ENCODE results near the gene PCGF3.

The PCGF3 gene

DNA sequence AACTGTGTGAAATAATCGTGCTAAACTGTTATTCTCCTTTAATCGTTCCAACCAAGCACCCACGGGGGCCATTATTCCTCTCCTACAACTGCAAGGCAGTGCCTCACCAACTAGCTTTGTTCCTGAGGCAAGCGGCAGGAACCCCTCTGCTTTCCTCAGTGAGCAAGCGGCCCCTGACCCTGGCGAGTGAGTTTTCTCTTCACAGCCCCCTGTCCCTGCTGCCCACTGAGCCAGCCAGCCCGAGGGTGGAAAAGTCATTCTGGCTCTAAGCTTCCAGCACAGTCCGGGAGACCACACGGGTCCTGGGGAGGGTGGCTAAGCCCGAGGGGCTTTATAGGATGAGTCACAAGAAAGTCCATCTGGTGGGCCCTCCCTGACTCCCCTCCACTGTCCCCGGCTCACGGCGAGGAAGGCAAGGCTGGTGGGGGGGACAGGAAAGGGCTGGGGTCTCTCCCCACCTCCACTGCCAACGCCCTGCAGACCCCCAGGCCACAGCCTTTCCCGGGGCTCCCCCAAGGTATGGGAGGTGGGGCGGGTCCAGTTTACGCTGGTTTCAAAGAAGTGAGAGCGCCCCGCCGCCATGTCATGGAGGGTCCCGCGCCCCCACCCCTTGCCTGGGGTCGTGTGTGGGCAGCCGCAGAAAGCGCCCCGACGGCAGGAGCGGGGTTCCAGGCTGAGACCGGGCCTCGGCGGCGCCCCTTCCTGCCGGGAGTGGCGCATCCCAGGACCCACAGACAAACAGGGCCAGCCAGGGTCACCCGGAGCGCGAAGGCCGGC, 75.3 kb downstream of the PCGF3 start:
- Histone ChIP-seq H3K9me3 (ENCODE audit: insufficient read depth, low read length) (no peaks in the 10 kb centered on the region), H3K27me3 (ENCODE audit: low read depth, low read length) (no peaks in the 10 kb centered on the region), H3K4me1 (ENCODE audit: low read length) (peaks cover 13% of the 10 kb centered on the region), H2AFZ (ENCODE audit: low read depth, low read length) (no peak overlapping the region), H3K79me2 (ENCODE audit: low read length) (peaks cover 57% of the 10 kb centered on the region), H3K27ac (ENCODE audit: low read length) (peak overlapping the region; percentile 72), H4K20me1 (ENCODE audit: insufficient read depth, low read length) (peaks cover 37% of the 10 kb centered on the region), H3K4me2 (ENCODE audit: low read length) (peak overlapping the region; percentile 99), H3K4me3 (ENCODE audit: low read length) (peak overlapping the region; percentile 92), H3K36me3 (replicated peaks; ENCODE audit: low read depth, low read length) (peaks cover 42% of the 10 kb centered on the region), H3K9ac (ENCODE audit: low read length) (peak overlapping the region; percentile 97)
- TF ChIP-seq, protein P1, sequence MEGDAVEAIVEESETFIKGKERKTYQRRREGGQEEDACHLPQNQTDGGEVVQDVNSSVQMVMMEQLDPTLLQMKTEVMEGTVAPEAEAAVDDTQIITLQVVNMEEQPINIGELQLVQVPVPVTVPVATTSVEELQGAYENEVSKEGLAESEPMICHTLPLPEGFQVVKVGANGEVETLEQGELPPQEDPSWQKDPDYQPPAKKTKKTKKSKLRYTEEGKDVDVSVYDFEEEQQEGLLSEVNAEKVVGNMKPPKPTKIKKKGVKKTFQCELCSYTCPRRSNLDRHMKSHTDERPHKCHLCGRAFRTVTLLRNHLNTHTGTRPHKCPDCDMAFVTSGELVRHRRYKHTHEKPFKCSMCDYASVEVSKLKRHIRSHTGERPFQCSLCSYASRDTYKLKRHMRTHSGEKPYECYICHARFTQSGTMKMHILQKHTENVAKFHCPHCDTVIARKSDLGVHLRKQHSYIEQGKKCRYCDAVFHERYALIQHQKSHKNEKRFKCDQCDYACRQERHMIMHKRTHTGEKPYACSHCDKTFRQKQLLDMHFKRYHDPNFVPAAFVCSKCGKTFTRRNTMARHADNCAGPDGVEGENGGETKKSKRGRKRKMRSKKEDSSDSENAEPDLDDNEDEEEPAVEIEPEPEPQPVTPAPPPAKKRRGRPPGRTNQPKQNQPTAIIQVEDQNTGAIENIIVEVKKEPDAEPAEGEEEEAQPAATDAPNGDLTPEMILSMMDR (IDR thresholded peaks at IDR 0.05; ENCODE audit: low read depth, low read length): no peak
- TF ChIP-seq EZH2phosphoT487 (IDR thresholded peaks at IDR 0.05; ENCODE audit: low read depth): no peak

DNA sequence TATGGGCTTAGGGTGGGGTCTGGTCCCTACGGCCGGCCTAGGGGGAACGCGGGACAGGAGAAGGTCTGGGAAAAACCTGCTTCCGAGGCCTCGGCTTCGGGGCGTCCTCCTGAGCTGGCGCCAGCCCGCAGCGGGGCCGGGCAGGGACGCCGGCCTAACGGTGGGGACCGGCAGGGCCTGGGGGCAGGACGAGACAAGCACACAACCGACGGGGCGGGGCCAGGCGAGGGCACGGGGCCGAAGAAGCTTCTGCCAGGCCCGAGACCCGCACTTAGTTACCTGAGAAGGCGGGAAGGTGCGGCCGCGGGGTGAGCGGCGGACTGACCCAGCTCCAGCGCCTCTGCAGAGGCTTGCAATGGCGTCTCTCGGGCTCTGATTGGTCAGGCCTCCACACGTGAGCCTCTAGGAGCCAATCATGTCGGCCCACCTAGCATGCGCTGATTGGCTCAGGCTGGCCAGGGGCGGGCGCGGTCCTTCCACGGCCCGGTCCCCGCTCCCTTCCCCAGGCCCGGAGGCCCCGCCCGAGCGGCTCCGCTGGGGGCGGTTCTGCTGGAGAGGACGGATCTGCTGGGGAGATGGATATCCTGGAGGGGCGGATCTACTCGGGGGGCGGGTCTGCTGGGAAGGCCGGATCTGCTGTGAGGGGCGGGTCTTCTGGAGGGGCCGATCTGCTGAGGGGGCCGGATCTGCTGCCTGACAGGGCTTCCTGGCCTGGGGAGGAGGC, 76.0 kb downstream of the PCGF3 start:
- Histone ChIP-seq H4K20me1 (ENCODE audit: insufficient read depth, low read length) (peaks cover 33% of the 10 kb centered on the region), H3K9ac (ENCODE audit: low read length) (peak overlapping the region; percentile 97), H3K4me2 (ENCODE audit: low read length) (peak overlapping the region; percentile 99), H2AFZ (ENCODE audit: low read depth, low read length) (peak overlapping the region; percentile 57), H3K9me3 (ENCODE audit: insufficient read depth, low read length) (no peaks in the 10 kb centered on the region), H3K36me3 (replicated peaks; ENCODE audit: low read depth, low read length) (peaks cover 39% of the 10 kb centered on the region), H3K79me2 (ENCODE audit: low read length) (peaks cover 50% of the 10 kb centered on the region), H3K27me3 (ENCODE audit: low read depth, low read length) (no peaks in the 10 kb centered on the region), H3K4me1 (ENCODE audit: low read length) (peaks cover 13% of the 10 kb centered on the region), H3K4me3 (ENCODE audit: low read length) (peak overlapping the region; percentile 92), H3K27ac (ENCODE audit: low read length) (peak overlapping the region; percentile 72)
- TF ChIP-seq EZH2phosphoT487 (IDR thresholded peaks at IDR 0.05; ENCODE audit: low read depth): no peak
- TF ChIP-seq, protein P1 (IDR thresholded peaks at IDR 0.05; ENCODE audit: low read depth, low read length): no peak

DNA sequence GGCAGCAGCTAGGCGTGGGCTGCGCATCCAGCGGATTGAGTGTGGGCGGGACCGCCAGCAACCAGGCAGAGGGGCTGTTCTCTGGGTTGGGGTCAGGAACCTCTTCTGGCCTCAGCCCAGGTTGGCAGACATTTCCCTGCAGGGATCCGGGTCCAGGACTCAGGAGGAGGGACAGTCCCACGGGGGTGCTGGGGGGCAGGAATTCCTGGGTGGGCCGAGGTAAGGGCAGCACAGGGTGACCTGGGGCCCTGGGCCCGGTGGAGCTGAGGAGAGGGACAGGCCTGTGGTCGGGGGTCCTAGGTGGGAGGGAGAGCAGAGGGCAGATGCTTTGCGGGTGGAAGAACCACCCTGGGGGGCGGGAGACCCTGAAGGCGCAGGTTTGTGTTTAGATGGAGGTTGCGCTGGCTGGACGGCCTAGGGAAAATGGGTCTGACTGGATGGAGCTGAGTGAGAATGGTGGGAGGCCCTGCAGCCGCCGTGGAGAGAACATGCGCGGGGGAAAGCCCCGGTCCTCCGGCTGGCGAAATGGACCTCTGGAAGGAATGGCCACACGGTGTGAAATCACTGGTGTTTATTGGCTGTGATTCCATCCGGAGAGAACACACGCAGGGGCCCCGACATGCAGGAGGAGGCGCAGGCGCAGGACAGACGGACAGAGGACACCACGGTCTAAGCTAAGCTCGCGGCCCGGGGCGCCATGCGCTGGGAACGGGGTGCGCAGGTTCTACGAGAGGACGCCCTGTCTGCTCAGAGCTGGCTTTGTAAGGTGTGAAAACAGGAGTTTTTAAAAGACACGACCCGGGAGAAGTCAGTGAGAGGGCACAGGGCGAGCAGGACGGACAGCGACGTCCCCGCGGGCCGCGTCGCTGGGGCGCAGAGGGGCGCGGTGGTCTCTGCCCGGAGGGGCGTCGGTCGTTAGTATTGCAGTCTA, 79.0 kb downstream of the PCGF3 start:
- H3K79me2 ChIP-seq (ENCODE audit: low read length): peaks cover 20% of the 10 kb centered on the region
- peaks cover 14% of the 10 kb centered on the region for H3K36me3 ChIP-seq (replicated peaks; ENCODE audit: low read depth, low read length)
- H3K9ac ChIP-seq (ENCODE audit: low read length): no peak overlapping the region
- no peak overlapping the region for H3K27ac ChIP-seq (ENCODE audit: low read length)
- peaks cover 13% of the 10 kb centered on the region for H3K4me1 ChIP-seq (ENCODE audit: low read length)
- no peak overlapping the region for H3K4me3 ChIP-seq (ENCODE audit: low read length)
- H3K27me3 ChIP-seq (ENCODE audit: low read depth, low read length): no peaks in the 10 kb centered on the region
- H3K4me2 ChIP-seq (ENCODE audit: low read length): no peak overlapping the region
- TF ChIP-seq, protein P1 (IDR thresholded peaks at IDR 0.05; ENCODE audit: low read depth, low read length): no peak
- no peak for TF ChIP-seq EZH2phosphoT487 (IDR thresholded peaks at IDR 0.05; ENCODE audit: low read depth)
- no peaks in the 10 kb centered on the region for H3K9me3 ChIP-seq (ENCODE audit: insufficient read depth, low read length)
- H4K20me1 ChIP-seq (ENCODE audit: insufficient read depth, low read length): peaks cover 11% of the 10 kb centered on the region
- H2AFZ ChIP-seq (ENCODE audit: low read depth, low read length): no peak overlapping the region

Data from OCI-LY3 (cell line).